Measurements from ENCODE around the gene TFB1M.

TFB1M gene

DNA sequence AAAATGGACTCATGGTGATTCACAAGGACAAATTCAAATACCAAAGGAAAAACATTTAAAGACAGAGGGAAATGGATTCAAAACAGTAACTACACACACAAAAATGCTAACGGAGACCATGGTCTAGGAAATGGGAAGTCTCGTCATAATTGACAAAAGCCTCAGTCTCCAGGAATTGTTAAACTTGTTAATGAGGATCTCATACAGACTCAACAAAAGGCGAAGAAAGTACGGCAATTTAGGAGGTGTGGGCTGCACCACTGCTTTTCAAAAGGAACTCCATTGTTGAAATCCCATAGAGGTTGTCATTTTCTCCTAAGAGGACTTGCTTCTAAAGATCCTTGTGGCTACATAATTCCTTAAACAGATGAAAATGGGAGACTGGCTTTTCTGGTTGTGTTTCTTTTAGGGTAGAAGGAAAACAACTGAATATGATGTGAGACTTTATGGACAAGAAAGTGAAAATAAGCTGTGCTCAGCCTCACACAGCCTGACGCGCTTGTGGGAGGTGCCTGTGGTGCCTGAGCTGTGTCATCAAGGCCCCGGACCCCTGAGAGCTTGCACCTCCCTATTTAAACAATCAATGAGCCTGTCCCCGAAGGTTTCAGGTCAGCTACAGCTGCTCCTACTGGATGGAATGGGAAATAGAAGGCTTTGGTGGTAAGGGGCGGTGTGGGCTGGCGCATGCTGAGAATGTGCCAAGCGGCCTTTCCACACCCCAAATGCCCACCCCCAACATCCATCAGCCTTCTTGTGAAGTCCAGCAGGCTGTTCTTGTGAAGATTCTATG lies 53.0 kb downstream of the TFB1M start:
- TF ChIP-seq, protein P1, sequence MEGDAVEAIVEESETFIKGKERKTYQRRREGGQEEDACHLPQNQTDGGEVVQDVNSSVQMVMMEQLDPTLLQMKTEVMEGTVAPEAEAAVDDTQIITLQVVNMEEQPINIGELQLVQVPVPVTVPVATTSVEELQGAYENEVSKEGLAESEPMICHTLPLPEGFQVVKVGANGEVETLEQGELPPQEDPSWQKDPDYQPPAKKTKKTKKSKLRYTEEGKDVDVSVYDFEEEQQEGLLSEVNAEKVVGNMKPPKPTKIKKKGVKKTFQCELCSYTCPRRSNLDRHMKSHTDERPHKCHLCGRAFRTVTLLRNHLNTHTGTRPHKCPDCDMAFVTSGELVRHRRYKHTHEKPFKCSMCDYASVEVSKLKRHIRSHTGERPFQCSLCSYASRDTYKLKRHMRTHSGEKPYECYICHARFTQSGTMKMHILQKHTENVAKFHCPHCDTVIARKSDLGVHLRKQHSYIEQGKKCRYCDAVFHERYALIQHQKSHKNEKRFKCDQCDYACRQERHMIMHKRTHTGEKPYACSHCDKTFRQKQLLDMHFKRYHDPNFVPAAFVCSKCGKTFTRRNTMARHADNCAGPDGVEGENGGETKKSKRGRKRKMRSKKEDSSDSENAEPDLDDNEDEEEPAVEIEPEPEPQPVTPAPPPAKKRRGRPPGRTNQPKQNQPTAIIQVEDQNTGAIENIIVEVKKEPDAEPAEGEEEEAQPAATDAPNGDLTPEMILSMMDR (IDR thresholded peaks at IDR 0.05; ENCODE audit: insufficient read depth, low read length, poor library complexity, severe bottlenecking), result no peak
- H3K36me3 ChIP-seq (ENCODE audit: control insufficient read depth, insufficient read depth, low read length), result peaks cover 19% of the 10 kb centered on the region
- DNase-seq (ENCODE audit: extremely low read depth, insufficient read length), result no peak
- no peak overlapping the region for H3K4me3 ChIP-seq (replicated peaks; ENCODE audit: low read depth, low read length)
- H3K27me3 ChIP-seq (replicated peaks; ENCODE audit: control insufficient read depth, insufficient read depth, low read length), result no peaks in the 10 kb centered on the region

- Histone ChIP-seq H3K36me3 (ENCODE audit: control insufficient read depth, insufficient read depth, low read length) (peaks cover 20% of the 10 kb centered on the region), H3K27me3 (replicated peaks; ENCODE audit: control insufficient read depth, insufficient read depth, low read length) (no peaks in the 10 kb centered on the region), H3K4me3 (replicated peaks; ENCODE audit: low read depth, low read length) (no peak overlapping the region)
- DNase-seq (ENCODE audit: extremely low read depth, insufficient read length), result no peak
- TF ChIP-seq, protein P1 (IDR thresholded peaks at IDR 0.05; ENCODE audit: insufficient read depth, low read length, poor library complexity, severe bottlenecking), result no peak
These were observed 53.6 kb downstream of the TFB1M start for GRCh38 chr6:155260686-155261085.

DNA sequence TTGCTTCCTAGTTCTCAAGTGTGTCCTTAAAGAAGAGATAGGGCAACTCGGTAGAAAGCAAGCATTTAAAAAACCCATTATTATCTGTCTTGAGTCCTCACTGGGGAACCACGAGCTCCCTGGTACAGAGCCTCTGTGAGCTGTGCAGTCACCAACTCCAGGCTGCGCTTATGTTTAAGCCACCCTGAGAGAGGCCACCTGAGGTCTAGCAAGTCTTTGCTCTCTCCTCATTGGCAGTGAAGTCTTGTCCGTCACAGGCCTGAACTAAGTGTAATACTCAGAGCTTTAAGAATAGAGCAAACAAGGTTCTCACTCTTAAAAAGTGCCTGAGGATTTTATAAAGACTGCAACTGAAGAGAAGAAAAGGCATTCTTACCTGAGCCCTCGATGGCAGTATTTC lies 54.4 kb downstream of the TFB1M start:
- H3K27me3 ChIP-seq (replicated peaks; ENCODE audit: control insufficient read depth, insufficient read depth, low read length), result no peaks in the 10 kb centered on the region
- H3K4me3 ChIP-seq (replicated peaks; ENCODE audit: low read depth, low read length), result no peak overlapping the region
- no peak for DNase-seq (ENCODE audit: extremely low read depth, insufficient read length)
- TF ChIP-seq, protein P1 (IDR thresholded peaks at IDR 0.05; ENCODE audit: insufficient read depth, low read length, poor library complexity, severe bottlenecking), result no peak
- H3K36me3 ChIP-seq (ENCODE audit: control insufficient read depth, insufficient read depth, low read length), result peaks cover 22% of the 10 kb centered on the region

DNA sequence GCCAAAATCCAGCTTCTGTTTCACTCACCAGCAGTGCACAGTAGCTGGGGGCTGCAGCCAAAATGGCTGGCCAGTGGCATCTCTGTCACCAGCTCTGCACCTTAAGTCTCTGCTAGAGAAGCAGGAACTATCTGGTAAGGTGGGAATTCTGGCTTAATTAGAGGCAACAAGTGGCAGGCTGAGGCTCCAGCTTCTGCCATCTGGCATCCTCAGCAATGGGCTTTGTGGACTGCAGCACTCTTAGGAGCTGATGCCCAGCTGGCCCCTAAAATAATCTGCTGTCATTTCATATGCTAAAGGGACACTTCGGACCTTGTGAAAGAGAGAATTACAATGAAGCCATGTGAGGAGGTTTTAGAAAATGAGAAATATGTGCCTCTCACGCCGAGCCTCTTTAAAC lies 55.1 kb downstream of the TFB1M start:
- no peak overlapping the region for H3K4me3 ChIP-seq (replicated peaks; ENCODE audit: low read depth, low read length)
- H3K36me3 ChIP-seq (ENCODE audit: control insufficient read depth, insufficient read depth, low read length), result peaks cover 28% of the 10 kb centered on the region
- DNase-seq (ENCODE audit: extremely low read depth, insufficient read length), result no peak
- no peaks in the 10 kb centered on the region for H3K27me3 ChIP-seq (replicated peaks; ENCODE audit: control insufficient read depth, insufficient read depth, low read length)
- TF ChIP-seq, protein P1 (IDR thresholded peaks at IDR 0.05; ENCODE audit: insufficient read depth, low read length, poor library complexity, severe bottlenecking), result no peak

GRCh38 chr6:155257796-155258195 lies 56.5 kb downstream of the TFB1M start:
- H3K27me3 ChIP-seq (replicated peaks; ENCODE audit: control insufficient read depth, insufficient read depth, low read length), result no peaks in the 10 kb centered on the region
- no peak for DNase-seq (ENCODE audit: extremely low read depth, insufficient read length)
- TF ChIP-seq, protein P1 (IDR thresholded peaks at IDR 0.05; ENCODE audit: insufficient read depth, low read length, poor library complexity, severe bottlenecking), result no peak
- peaks cover 32% of the 10 kb centered on the region for H3K36me3 ChIP-seq (ENCODE audit: control insufficient read depth, insufficient read depth, low read length)
- no peak overlapping the region for H3K4me3 ChIP-seq (replicated peaks; ENCODE audit: low read depth, low read length)
